Mesendoderm (in vitro differentiated cells): ENCODE data around the gene PRKCA.
A peak's percentile ranks its signal among the peaks of the same experiment; 100 is the strongest.

Experiments
- DNase-seq: peaks from one replicate; pipeline ENCODE4 v3.0.0; 2013
- H2AK5ac ChIP-seq: 2 replicates; pipeline ENCODE4 v1.6.1; 2013; ENCODE audit warnings: low read length, inconsistent platforms
- H2BK120ac ChIP-seq: 2 replicates; pipeline ENCODE4 v1.6.1; 2013; ENCODE audit warnings: low read depth, mild to moderate bottlenecking, low read length, moderate library complexity, mixed read lengths
- H2BK15ac ChIP-seq: replicated peaks from 2 replicates; pipeline ENCODE4 v1.6.1; 2013; ENCODE audit warnings: low read depth, mild to moderate bottlenecking, moderate library complexity
- H2BK5ac ChIP-seq: 2 replicates; pipeline ENCODE4 v1.6.1; 2013; ENCODE audit warnings: low read length, inconsistent platforms
- H3K18ac ChIP-seq: 2 replicates; pipeline ENCODE4 v1.6.1; 2013; ENCODE audit warnings: mild to moderate bottlenecking, low read length, mixed read lengths
- H3K23ac ChIP-seq: one replicate; pipeline ENCODE4 v1.6.1; 2013; ENCODE audit warnings: low read length
- H3K27ac ChIP-seq: 2 replicates; pipeline ENCODE4 v1.5.1; 2013; ENCODE audit warnings: low read depth, mild to moderate bottlenecking, inconsistent platforms, low read length, moderate library complexity
- H3K27me3 ChIP-seq: 2 replicates; pipeline ENCODE4 v1.6.1; 2013; ENCODE audit warnings: low read length, control low read depth, mild to moderate bottlenecking, inconsistent platforms; ENCODE audit not compliant: insufficient read depth, poor library complexity
- H3K36me3 ChIP-seq: 2 replicates; pipeline ENCODE4 v1.6.1; 2013; ENCODE audit warnings: low read length, inconsistent platforms; ENCODE audit not compliant: control insufficient read depth, insufficient read depth
- H3K4ac ChIP-seq: one replicate; pipeline ENCODE4 v1.6.1; 2013; ENCODE audit warnings: low read depth, mild to moderate bottlenecking, low read length, moderate library complexity
- H3K4me1 ChIP-seq: 2 replicates; pipeline ENCODE4 v1.6.1; 2013; ENCODE audit warnings: low read depth, low read length, inconsistent platforms; ENCODE audit not compliant: control insufficient read depth
- H3K4me2 ChIP-seq: 2 replicates; pipeline ENCODE4 v1.6.1; 2013; ENCODE audit warnings: low read length
- H3K4me3 ChIP-seq: 2 replicates; pipeline ENCODE4 v1.5.1; 2013; ENCODE audit warnings: mild to moderate bottlenecking, low read length
- H3K56ac ChIP-seq: one replicate; pipeline ENCODE4 v1.6.1; 2013; ENCODE audit warnings: low read length
- H3K79me1 ChIP-seq: 2 replicates; pipeline ENCODE4 v1.6.1; 2013; ENCODE audit warnings: low read length, inconsistent platforms
- H3K79me2 ChIP-seq: 2 replicates; pipeline ENCODE4 v1.6.1; 2013; ENCODE audit warnings: mild to moderate bottlenecking, low read length; ENCODE audit not compliant: control insufficient read depth, insufficient read depth
- H3K9ac ChIP-seq: 2 replicates; pipeline ENCODE4 v1.6.1; 2013; ENCODE audit warnings: low read length, inconsistent platforms
- H4K5ac ChIP-seq: one replicate; pipeline ENCODE4 v1.6.1; 2013; ENCODE audit warnings: low read length
- H4K8ac ChIP-seq: one replicate; pipeline ENCODE4 v1.6.1; 2013; ENCODE audit warnings: low read depth, mild to moderate bottlenecking, control low read depth, low read length, moderate library complexity
- WGBS: extraction: QIAGEN DNeasy Blood & Tissue Kit; methylation state at CpG from one replicate; pipeline ENCODE4 v1.1.7; 2013; ENCODE audit warnings: low lambda C conversion rate, missing lambda C conversion rate; ENCODE audit not compliant: insufficient coverage; ENCODE audit errors: extremely low coverage; 5-methylcytosine and 5-hydroxymethylcytosine counted together

Gene PRKCA

GRCh38 chr17:66469088-66469442 is 166.7 kb downstream of the PRKCA start:
- no peaks in the 10 kb centered on the region for H3K27me3 ChIP-seq
- H3K18ac ChIP-seq = no peak overlapping the region
- no peak overlapping the region for H2AK5ac ChIP-seq
- no peak overlapping the region for H3K4ac ChIP-seq
- H3K23ac ChIP-seq = no peak overlapping the region
- H4K5ac ChIP-seq = no peak overlapping the region
- H3K36me3 ChIP-seq = no peaks in the 10 kb centered on the region
- no peak overlapping the region for H3K27ac ChIP-seq
- no peak overlapping the region for H3K56ac ChIP-seq
- H3K4me3 ChIP-seq = no peak overlapping the region
- no peaks in the 10 kb centered on the region for H3K79me1 ChIP-seq
- no peak overlapping the region for H2BK120ac ChIP-seq
- H2BK5ac ChIP-seq = no peak overlapping the region
- H3K9ac ChIP-seq = no peak overlapping the region
- no peak overlapping the region for H2BK15ac ChIP-seq
- no CpG with 5 or more reads among the region's 3 CpGs for WGBS
- H3K4me1 ChIP-seq = peaks cover 5% of the 10 kb centered on the region
- H4K8ac ChIP-seq = no peak overlapping the region
- H3K4me2 ChIP-seq = no peak overlapping the region
- no peaks in the 10 kb centered on the region for H3K79me2 ChIP-seq
- peak; percentile 42 for DNase-seq

GRCh38 chr17:66469461-66469860 is 167.0 kb downstream of the PRKCA start:
- Histone ChIP-seq H3K4ac (no peak overlapping the region), H3K9ac (no peak overlapping the region), H4K5ac (no peak overlapping the region), H3K23ac (no peak overlapping the region), H2BK120ac (no peak overlapping the region), H3K27me3 (no peaks in the 10 kb centered on the region), H3K79me2 (no peaks in the 10 kb centered on the region), H2BK5ac (no peak overlapping the region), H3K4me1 (peaks cover 9% of the 10 kb centered on the region), H2BK15ac (no peak overlapping the region), H4K8ac (no peak overlapping the region), H3K27ac (no peak overlapping the region), H3K56ac (no peak overlapping the region), H3K4me3 (no peak overlapping the region), H3K36me3 (no peaks in the 10 kb centered on the region), H3K4me2 (no peak overlapping the region), H2AK5ac (no peak overlapping the region), H3K18ac (no peak overlapping the region), H3K79me1 (no peaks in the 10 kb centered on the region)
- WGBS = no CpG with 5 or more reads among the region's 1 CpG
- no peak for DNase-seq

DNA sequence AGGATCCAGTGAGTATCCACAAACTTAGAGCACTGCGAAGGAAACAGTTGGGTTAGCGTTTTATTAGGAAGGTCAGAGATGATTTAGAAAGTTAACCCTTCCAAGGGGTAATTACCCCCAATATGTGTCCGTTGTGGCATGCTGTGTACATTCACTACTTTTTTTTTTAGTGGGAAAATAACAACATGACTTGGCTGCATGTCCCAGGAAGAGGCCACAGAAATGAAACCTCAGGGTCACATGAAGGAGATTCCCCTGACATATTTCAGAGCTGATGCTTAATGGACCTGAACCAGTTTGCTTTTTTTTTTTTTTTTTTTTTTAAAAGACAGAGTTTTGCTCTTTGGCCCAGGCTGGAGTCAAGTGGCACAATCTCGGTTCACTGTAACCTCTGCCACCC is 167.5 kb downstream of the PRKCA start:
- no peak overlapping the region for H3K9ac ChIP-seq
- no peak overlapping the region for H3K4ac ChIP-seq
- no peak overlapping the region for H3K27ac ChIP-seq
- no peak overlapping the region for H3K56ac ChIP-seq
- H4K5ac ChIP-seq = no peak overlapping the region
- no peak for DNase-seq
- no peaks in the 10 kb centered on the region for H3K27me3 ChIP-seq
- H3K18ac ChIP-seq = no peak overlapping the region
- H4K8ac ChIP-seq = no peak overlapping the region
- no peak overlapping the region for H3K23ac ChIP-seq
- no peak overlapping the region for H2BK5ac ChIP-seq
- no peaks in the 10 kb centered on the region for H3K79me1 ChIP-seq
- H2BK15ac ChIP-seq = no peak overlapping the region
- no peak overlapping the region for H2AK5ac ChIP-seq
- peaks cover 10% of the 10 kb centered on the region for H3K4me1 ChIP-seq
- H3K36me3 ChIP-seq = no peaks in the 10 kb centered on the region
- H3K4me2 ChIP-seq = no peak overlapping the region
- no CpG with 5 or more reads among the region's 4 CpGs for WGBS
- H3K79me2 ChIP-seq = no peaks in the 10 kb centered on the region
- no peak overlapping the region for H2BK120ac ChIP-seq
- H3K4me3 ChIP-seq = no peak overlapping the region

DNA sequence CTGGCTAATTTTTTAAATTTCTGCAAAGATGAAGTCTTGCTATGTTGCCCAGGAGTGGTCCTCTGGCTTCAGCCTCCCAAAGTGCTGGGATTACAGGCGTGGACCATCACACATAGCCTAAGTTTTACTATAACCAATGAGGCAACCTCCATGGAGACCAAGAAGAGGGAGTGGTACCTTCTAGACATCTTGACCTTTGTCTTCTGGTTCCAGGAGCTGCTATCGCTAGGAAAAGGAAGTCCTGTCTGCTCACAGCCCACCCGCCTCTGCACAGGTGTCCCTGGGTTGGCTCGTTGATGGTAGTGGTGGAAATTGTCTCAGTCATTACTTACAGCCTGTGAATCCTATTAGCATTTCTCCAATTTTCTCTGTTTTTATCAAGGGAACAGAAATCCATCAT is 169.7 kb downstream of the PRKCA start:
- Histone ChIP-seq H2AK5ac (no peak overlapping the region), H3K56ac (no peak overlapping the region), H3K4me2 (no peak overlapping the region), H2BK15ac (no peak overlapping the region), H2BK5ac (no peak overlapping the region), H4K5ac (no peak overlapping the region), H4K8ac (no peak overlapping the region), H3K36me3 (no peaks in the 10 kb centered on the region), H3K18ac (no peak overlapping the region), H3K9ac (no peak overlapping the region), H3K23ac (no peak overlapping the region), H3K79me1 (no peaks in the 10 kb centered on the region), H3K4ac (no peak overlapping the region), H3K27ac (no peak overlapping the region), H3K4me1 (peaks cover 13% of the 10 kb centered on the region), H3K27me3 (no peaks in the 10 kb centered on the region), H2BK120ac (no peak overlapping the region), H3K79me2 (no peaks in the 10 kb centered on the region), H3K4me3 (no peak overlapping the region)
- no peak for DNase-seq
- WGBS = no CpG with 5 or more reads among the region's 4 CpGs

- no peak overlapping the region for H3K9ac ChIP-seq
- H3K27me3 ChIP-seq = no peaks in the 10 kb centered on the region
- H4K8ac ChIP-seq = no peak overlapping the region
- H3K18ac ChIP-seq = no peak overlapping the region
- no peaks in the 10 kb centered on the region for H3K79me1 ChIP-seq
- H3K4me3 ChIP-seq = no peak overlapping the region
- no peak overlapping the region for H3K4ac ChIP-seq
- no peak overlapping the region for H3K4me2 ChIP-seq
- H2BK5ac ChIP-seq = no peak overlapping the region
- no CpG with 5 or more reads among the region's 1 CpG for WGBS
- H2BK120ac ChIP-seq = no peak overlapping the region
- no peak overlapping the region for H3K56ac ChIP-seq
- no peak overlapping the region for H3K23ac ChIP-seq
- H3K79me2 ChIP-seq = no peaks in the 10 kb centered on the region
- H3K4me1 ChIP-seq = peaks cover 9% of the 10 kb centered on the region
- H3K27ac ChIP-seq = no peak overlapping the region
- peak; percentile 60 for DNase-seq
- H2AK5ac ChIP-seq = no peak overlapping the region
- H3K36me3 ChIP-seq = no peaks in the 10 kb centered on the region
- H4K5ac ChIP-seq = no peak overlapping the region
- H2BK15ac ChIP-seq = no peak overlapping the region
Observed at GRCh38 chr17:66474258-66474657, 171.8 kb downstream of the PRKCA start.

DNA sequence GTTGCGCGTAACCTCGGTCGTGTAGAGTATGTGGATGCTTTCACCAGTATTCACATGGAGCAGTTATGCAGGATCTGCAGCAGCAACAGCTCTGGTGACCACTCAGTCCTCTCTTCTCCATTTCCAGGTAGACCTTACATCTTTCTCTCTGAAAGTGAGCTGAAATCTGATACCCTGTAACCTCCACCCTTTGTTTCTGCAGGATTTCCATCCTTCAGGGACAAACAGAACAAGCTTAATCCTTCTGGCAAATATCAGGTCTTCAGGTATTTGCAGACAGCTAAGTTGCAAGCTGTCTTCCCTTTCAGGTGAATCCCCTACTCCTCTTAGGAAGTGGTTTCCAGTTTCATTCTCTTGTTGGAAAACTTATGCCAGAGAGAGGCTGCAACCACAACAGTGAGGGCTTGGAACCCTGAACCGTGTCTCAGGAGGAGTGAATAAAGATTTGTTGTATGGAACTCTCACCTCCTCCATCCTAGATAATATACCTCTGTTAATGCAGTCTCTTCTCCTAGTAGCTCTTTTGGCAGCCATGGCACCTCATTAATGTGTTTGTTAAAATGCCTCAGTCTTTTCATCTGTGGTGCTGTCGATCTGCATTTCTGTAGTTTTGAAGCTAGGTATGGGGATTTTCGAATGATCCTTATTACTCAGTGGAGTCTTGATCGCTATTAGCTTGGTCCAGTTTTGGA is 172.5 kb downstream of the PRKCA start:
- no peaks in the 10 kb centered on the region for H3K36me3 ChIP-seq
- H3K4me1 ChIP-seq = peaks cover 9% of the 10 kb centered on the region
- no peaks in the 10 kb centered on the region for H3K27me3 ChIP-seq
- H3K4me3 ChIP-seq = no peak overlapping the region
- no peak overlapping the region for H3K9ac ChIP-seq
- no peak overlapping the region for H3K23ac ChIP-seq
- no CpG with 5 or more reads among the region's 8 CpGs for WGBS
- no peaks in the 10 kb centered on the region for H3K79me1 ChIP-seq
- no peak overlapping the region for H2BK120ac ChIP-seq
- H2BK5ac ChIP-seq = no peak overlapping the region
- no peak overlapping the region for H3K56ac ChIP-seq
- H3K18ac ChIP-seq = no peak overlapping the region
- H4K8ac ChIP-seq = no peak overlapping the region
- H3K4me2 ChIP-seq = no peak overlapping the region
- DNase-seq = peak; percentile 69
- H3K4ac ChIP-seq = no peak overlapping the region
- no peak overlapping the region for H3K27ac ChIP-seq
- H2BK15ac ChIP-seq = no peak overlapping the region
- no peak overlapping the region for H4K5ac ChIP-seq
- H2AK5ac ChIP-seq = no peak overlapping the region
- H3K79me2 ChIP-seq = no peaks in the 10 kb centered on the region
